T-cell (primary cell): Measurements from ENCODE around the gene TMEM214. TPM values are rescaled to one million over a fixed set of nuclear protein-coding genes. Genes with fewer than 3 reads are reported as not detected.

Experiments used
- ATAC-seq, 4 experiments: fragments of 200-7000 bp in 3 of 4; fragments of 150-1000 bp in 1 of 4; cut with Tn5 transposase; replicated peaks in 1 of 4; 1 replicate in 3 of 4; 2 replicates in 1 of 4; pipeline ENCODE4 v1.10.0; 2021; ENCODE audit warnings: moderate library complexity in 3 of 4, mild to moderate bottlenecking in 2 of 4, moderate number of reproducible peaks in 1 of 4
- CTCF ChIA-PET, 2 donors: fragments of 300-600 bp; sonication (Branson Sonifier 250); formaldehyde crosslinking; loops; one replicate each; lab custom pipeline; 2022; ENCODE audit warnings: antibody characterized with exemption in 2 of 2; lab: Charles Lee
- POLR2A ChIA-PET, 2 donors: fragments of 300-600 bp; sonication (Branson Sonifier 250); formaldehyde crosslinking; loops; one replicate each; lab custom pipeline; 2022; ENCODE audit warnings: antibody characterized with exemption in 2 of 2; lab: Charles Lee
- DNase-seq, 35 experiments: peaks; one replicate each; pipeline versions ENCODE4 v3.0.0 to v3.0.0-alpha.2; 2013 to 2023
- H3K27ac ChIP-seq: one replicate; pipeline ENCODE4 v1.5.1; 2013; ENCODE audit warnings: low read length
- H3K27me3 ChIP-seq, 2 experiments: replicated peaks in 1 of 2; 1 replicate in 1 of 2; 2 replicates in 1 of 2; pipeline versions ENCODE4 v1.6.1 to v1.7.0; 2013; ENCODE audit warnings: low read length in 1 of 2, mixed read lengths in 1 of 2; ENCODE audit not compliant: control insufficient read depth in 2 of 2, insufficient read depth in 2 of 2; ENCODE audit errors: extremely low read depth in 1 of 2
- H3K36me3 ChIP-seq, 2 donors: 1 replicate in 1 of 2; 2 replicates in 1 of 2; pipeline versions ENCODE4 v1.6.1 to v1.7.0; 2013; ENCODE audit warnings: low read length in 1 of 2; ENCODE audit not compliant: control insufficient read depth in 2 of 2, insufficient read depth in 1 of 2; ENCODE audit errors: extremely low read depth in 1 of 2
- H3K4me1 ChIP-seq, 2 experiments: 1 replicate in 1 of 2; 2 replicates in 1 of 2; pipeline versions ENCODE4 v1.6.1 to v1.7.0; 2013; ENCODE audit warnings: low read length in 2 of 2, mixed read lengths in 1 of 2; ENCODE audit not compliant: insufficient read depth in 2 of 2, control insufficient read depth in 1 of 2; ENCODE audit errors: extremely low read depth in 1 of 2
- H3K4me3 ChIP-seq, 2 donors: 1 replicate in 1 of 2; 2 replicates in 1 of 2; pipeline versions ENCODE4 v1.5.1 to v1.7.0; 2013; ENCODE audit warnings: mild to moderate bottlenecking in 2 of 2, low read length in 1 of 2, moderate library complexity in 1 of 2; ENCODE audit not compliant: control insufficient read depth in 1 of 2; ENCODE audit errors: extremely low read depth in 1 of 2
- H3K9me3 ChIP-seq: 2 replicates; pipeline ENCODE4 v1.7.0; 2013
- H3K27ac Mint-ChIP-seq, 2 donors: one replicate each; pipeline ENCODE4 v1.8.0; 2020 to 2021; ENCODE audit warnings: mild to moderate bottlenecking in 2 of 2, mixed read lengths in 2 of 2
- H3K27me3 Mint-ChIP-seq, 2 donors: one replicate each; pipeline ENCODE4 v1.8.0; 2021 to 2022; ENCODE audit warnings: mixed read lengths in 2 of 2
- H3K36me3 Mint-ChIP-seq: one replicate; pipeline ENCODE4 v1.8.0; 2021; ENCODE audit warnings: mixed read lengths
- H3K4me1 Mint-ChIP-seq, 3 donors: one replicate each; pipeline ENCODE4 v1.8.0; 2020 to 2022; ENCODE audit warnings: mixed read lengths in 3 of 3, mild to moderate bottlenecking in 1 of 3
- H3K4me3 Mint-ChIP-seq, 3 donors: one replicate each; pipeline ENCODE4 v1.8.0; 2020 to 2022; ENCODE audit warnings: mild to moderate bottlenecking in 3 of 3, mixed read lengths in 3 of 3, moderate library complexity in 3 of 3
- H3K9me3 Mint-ChIP-seq, 3 donors: one replicate each; pipeline ENCODE4 v1.8.0; 2020 to 2022; ENCODE audit warnings: mixed read lengths in 3 of 3
- WGBS: methylation state at CpG from one replicate; pipeline ENCODE4 v1.1.5; 2013; ENCODE audit warnings: missing lambda C conversion rate; ENCODE audit not compliant: insufficient coverage; 5-methylcytosine and 5-hydroxymethylcytosine counted together
- total RNA-seq, 35 experiments: library from RNA in 6 of 35; stranded (reverse) in 6 of 35; fragments of 120-200 nt in 1 of 35; gene quantifications; one replicate each; pipeline versions ENCODE4 v1.2.1 to v1.2.4 and lab custom pipeline; 2013 to 2026

Gene TMEM214
- total RNA-seq, 5 donors from 2014 or later (not counting 1 experiment from before 2014, with no cell fraction given): 37.6 to 84.5 (median 71.6) TPM

DNA sequence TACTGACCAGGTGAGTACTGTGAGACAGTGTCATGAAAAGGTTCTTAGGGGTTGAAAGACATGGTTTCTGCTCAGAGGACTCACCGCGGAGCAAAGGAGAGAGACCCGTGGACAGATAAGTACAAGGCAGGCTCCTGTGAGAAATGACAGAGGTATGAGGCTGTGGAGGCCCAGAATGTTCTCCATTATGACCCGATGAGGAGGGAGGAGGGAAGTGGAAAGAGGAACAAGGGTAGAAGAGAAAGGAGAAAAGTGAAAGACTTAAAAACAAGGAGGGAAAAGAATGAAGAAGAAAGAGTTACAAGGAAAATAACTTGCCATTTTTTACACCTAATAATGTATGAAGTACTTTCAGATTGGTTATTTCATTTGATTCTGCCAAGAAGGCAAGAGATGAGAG lies 32.5 kb upstream of the TMEM214 start:
- ChIA-PET POLR2A (no interaction called here), CTCF (no interaction called here)
- Mint-ChIP-seq H3K27me3 (peaks cover 4 to 6% of the 10 kb centered on the region in 2 donors), H3K9me3 (no peaks in the 10 kb centered on the region), H3K4me1 (no peaks in the 10 kb centered on the region), H3K27ac (no peak overlapping the region), H3K4me3 (no peak overlapping the region), H3K36me3 (no peaks in the 10 kb centered on the region)
- Histone ChIP-seq H3K9me3 (no peaks in the 10 kb centered on the region), H3K4me1 (no peaks in the 10 kb centered on the region), H3K27ac (no peak overlapping the region), H3K27me3 (peaks cover 4 to 6% of the 10 kb centered on the region in 2 experiments), H3K36me3 (no peaks in the 10 kb centered on the region), H3K4me3 (no peak overlapping the region)
- no peak for DNase-seq
- 87% methylated on average over 3 of the region's 4 CpGs for WGBS
- ATAC-seq: no peak

DNA sequence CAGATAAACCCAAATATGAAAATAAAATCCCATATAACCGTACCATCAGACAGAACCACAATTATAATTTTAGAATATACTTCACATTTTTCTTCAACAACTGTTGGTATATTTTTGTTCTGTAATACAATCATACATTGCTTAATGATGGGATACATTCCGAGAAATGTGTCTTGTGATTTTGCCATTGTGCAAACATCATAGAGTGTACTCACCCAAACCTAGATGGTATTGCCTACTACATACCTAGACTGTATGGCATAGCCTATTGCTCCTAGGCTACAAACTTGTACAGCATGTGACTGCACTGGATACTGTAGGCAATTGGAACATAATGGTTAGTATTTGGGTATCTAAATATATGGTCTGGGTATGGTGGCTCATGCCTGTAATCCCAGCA lies 31.8 kb upstream of the TMEM214 start:
- H3K4me1 Mint-ChIP-seq: no peaks in the 10 kb centered on the region
- H3K36me3 Mint-ChIP-seq: no peaks in the 10 kb centered on the region
- ChIA-PET POLR2A (no interaction called here), CTCF (no interaction called here)
- H3K27ac Mint-ChIP-seq: no peak overlapping the region
- DNase-seq: no peak
- H3K9me3 Mint-ChIP-seq: no peaks in the 10 kb centered on the region
- no CpG with 5 or more reads among the region's 2 CpGs for WGBS
- Histone ChIP-seq H3K27me3 (peaks cover 4 to 6% of the 10 kb centered on the region in 2 experiments), H3K4me1 (no peaks in the 10 kb centered on the region), H3K4me3 (no peak overlapping the region), H3K36me3 (no peaks in the 10 kb centered on the region), H3K27ac (no peak overlapping the region), H3K9me3 (no peaks in the 10 kb centered on the region)
- ATAC-seq: no peak
- peaks cover 4 to 9% of the 10 kb centered on the region in 2 donors for H3K27me3 Mint-ChIP-seq
- H3K4me3 Mint-ChIP-seq: no peak overlapping the region

DNA sequence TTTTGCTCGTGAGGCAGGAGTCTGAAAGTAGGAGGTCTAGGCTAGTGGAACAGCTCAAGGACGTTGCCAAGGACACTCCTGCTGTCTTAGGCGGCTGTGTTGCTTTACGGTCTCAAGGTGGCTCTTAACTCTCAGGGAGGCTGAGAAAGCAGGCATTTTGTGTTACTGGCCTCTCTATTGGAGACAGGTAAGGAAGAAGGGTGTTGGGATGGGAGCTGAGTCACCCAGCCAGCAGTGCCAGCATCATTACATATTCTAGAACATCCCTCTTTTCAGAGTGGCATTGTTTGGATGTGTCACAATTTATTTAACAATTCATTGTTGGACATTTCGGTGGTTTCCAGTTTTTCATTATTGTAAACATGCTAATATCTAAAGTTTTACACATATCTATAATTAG lies 30.8 kb upstream of the TMEM214 start:
- Mint-ChIP-seq H3K27ac (no peak overlapping the region), H3K36me3 (no peaks in the 10 kb centered on the region), H3K9me3 (no peaks in the 10 kb centered on the region), H3K4me1 (no peaks in the 10 kb centered on the region), H3K4me3 (no peak overlapping the region), H3K27me3 (peaks cover 4 to 9% of the 10 kb centered on the region in 2 donors)
- WGBS: 60% methylated on average over 2 of the region's 5 CpGs
- no peak for ATAC-seq
- Histone ChIP-seq H3K27me3 (peaks cover 4 to 6% of the 10 kb centered on the region in 2 experiments), H3K27ac (no peak overlapping the region), H3K9me3 (no peaks in the 10 kb centered on the region), H3K4me1 (no peaks in the 10 kb centered on the region), H3K4me3 (no peak overlapping the region), H3K36me3 (no peaks in the 10 kb centered on the region)
- ChIA-PET CTCF (no interaction called here), POLR2A (no interaction called here)
- no peak for DNase-seq

DNA sequence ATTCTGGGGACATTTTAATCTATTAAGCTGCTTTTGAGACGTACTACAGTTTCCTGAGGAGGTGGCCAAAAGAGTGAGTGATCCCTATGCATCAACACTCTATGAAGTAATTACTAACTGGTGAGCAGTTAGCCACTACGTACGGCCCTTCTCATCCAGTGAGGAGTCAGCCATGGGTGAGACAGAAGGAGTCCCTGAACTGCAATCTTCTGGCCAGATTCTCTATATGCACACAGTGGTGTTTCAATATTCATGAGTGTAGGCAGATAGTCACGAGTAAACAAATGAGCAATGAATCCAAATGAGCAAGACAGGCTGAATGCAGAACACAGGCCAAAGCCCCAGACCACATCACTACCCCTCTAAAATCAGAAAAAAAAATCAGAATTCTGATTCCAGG lies 29.8 kb upstream of the TMEM214 start:
- no peak overlapping the region for H3K4me3 ChIP-seq
- Mint-ChIP-seq H3K9me3 (no peaks in the 10 kb centered on the region), H3K36me3 (no peaks in the 10 kb centered on the region), H3K4me1 (no peaks in the 10 kb centered on the region), H3K27ac (no peak overlapping the region), H3K27me3 (peaks cover 4 to 9% of the 10 kb centered on the region in 2 donors), H3K4me3 (no peak overlapping the region)
- no peak for DNase-seq
- H3K4me1 ChIP-seq: no peaks in the 10 kb centered on the region
- no peak for ATAC-seq
- no peaks in the 10 kb centered on the region for H3K36me3 ChIP-seq
- WGBS: 75% methylated on average over 1 of the region's 4 CpGs
- H3K9me3 ChIP-seq: no peaks in the 10 kb centered on the region
- no peak overlapping the region for H3K27ac ChIP-seq
- ChIA-PET POLR2A (no interaction called here), CTCF (interaction anchor here in 1 of 2 donors (0.5 kb wide), 1 partner anchor 267 kb away, joined by 3 read pairs; no protein-coding TSS in a partner anchor)
- H3K27me3 ChIP-seq: peaks cover 4 to 6% of the 10 kb centered on the region in 2 experiments

DNA sequence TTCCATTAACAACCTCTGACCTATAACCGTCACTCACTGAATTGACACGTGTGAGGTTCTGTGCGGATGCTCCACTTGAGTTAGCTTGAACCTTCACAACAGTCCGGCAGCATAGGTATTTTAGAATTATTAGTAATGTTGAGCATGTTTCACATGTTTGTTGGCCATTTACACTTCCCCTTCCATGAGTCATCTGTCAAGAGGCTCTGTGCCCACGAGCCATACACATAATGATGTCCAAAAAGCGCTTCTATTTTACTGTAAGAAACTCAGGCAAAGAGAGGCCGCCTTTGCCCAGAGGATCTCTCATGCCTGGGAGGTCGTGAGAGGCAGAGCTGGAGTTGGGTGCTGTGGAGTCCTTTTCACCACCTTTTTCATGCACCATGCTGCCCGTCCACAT lies 28.9 kb upstream of the TMEM214 start:
- ATAC-seq (no peak), DNase-seq (no peak)
- Histone ChIP-seq H3K9me3 (no peaks in the 10 kb centered on the region), H3K4me1 (no peaks in the 10 kb centered on the region), H3K27me3 (peaks cover 6% of the 10 kb centered on the region in 2 experiments), H3K27ac (no peak overlapping the region), H3K4me3 (no peak overlapping the region), H3K36me3 (no peaks in the 10 kb centered on the region)
- 100% methylated on average over 1 of the region's 9 CpGs for WGBS
- ChIA-PET CTCF (interaction anchor here in 1 of 2 donors (0.8 kb wide), 1 partner anchor 50 kb away, joined by 4 read pairs; no protein-coding TSS in a partner anchor), POLR2A (no interaction called here)
- peaks cover 2 to 9% of the 10 kb centered on the region in 2 donors for H3K27me3 Mint-ChIP-seq
- no peak overlapping the region for H3K4me3 Mint-ChIP-seq
- no peaks in the 10 kb centered on the region for H3K36me3 Mint-ChIP-seq
- H3K27ac Mint-ChIP-seq: no peak overlapping the region
- no peaks in the 10 kb centered on the region for H3K4me1 Mint-ChIP-seq
- H3K9me3 Mint-ChIP-seq: no peaks in the 10 kb centered on the region

DNA sequence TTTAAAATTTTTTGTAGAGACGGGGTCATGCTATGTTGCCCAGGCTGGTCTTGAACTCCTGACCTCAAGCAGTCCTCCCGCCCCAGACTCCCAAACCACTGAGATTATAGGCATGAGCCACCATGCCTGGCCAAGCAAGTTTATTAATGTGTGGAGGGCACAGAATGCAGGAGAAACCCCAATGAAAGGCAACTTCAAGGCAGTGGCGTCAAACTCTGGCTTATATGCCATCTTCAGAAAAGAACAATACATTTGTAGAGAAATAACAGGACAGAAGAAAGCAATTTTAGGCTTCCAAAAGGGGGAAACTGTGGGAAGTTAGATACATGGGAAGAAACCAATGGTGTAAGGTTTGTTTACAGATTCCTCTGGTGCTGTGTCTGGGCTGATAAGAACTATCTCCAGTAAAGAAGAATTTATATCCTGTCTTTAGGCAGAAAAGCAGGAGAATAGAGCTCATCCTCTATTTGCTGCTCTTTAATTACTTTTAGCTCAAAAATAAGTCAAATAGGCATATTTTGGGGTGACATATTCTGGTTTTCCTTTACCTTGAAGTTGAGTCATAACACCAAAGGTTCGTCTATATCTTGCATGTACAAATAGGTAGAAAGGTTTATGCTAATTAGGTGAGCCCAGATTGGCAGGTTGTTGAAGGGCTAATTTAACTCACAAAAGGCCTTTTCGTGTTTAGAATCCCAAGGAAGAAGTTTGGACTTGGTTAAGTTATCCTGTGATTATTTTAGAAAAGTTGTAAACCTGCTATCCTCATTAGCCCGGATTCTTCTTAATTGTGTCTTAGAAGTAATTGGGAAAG lies 26.0 kb upstream of the TMEM214 start:
- POLR2A ChIA-PET: no interaction called here
- Histone ChIP-seq H3K9me3 (no peaks in the 10 kb centered on the region), H3K4me3 (no peak overlapping the region), H3K36me3 (no peaks in the 10 kb centered on the region), H3K27ac (no peak overlapping the region), H3K4me1 (no peaks in the 10 kb centered on the region), H3K27me3 (peaks cover 3 to 6% of the 10 kb centered on the region in 2 experiments)
- CTCF ChIA-PET: no interaction called here
- no peaks in the 10 kb centered on the region for H3K36me3 Mint-ChIP-seq
- peaks cover 3 to 10% (median 7%) of the 10 kb centered on the region in 3 donors for H3K4me1 Mint-ChIP-seq
- DNase-seq (no peak), ATAC-seq (no peak)
- H3K27ac Mint-ChIP-seq: no peak overlapping the region
- WGBS: 60% methylated on average over 1 of the region's 6 CpGs
- H3K27me3 Mint-ChIP-seq: peaks cover 0 to 9% of the 10 kb centered on the region in 2 donors
- H3K4me3 Mint-ChIP-seq: no peak overlapping the region
- H3K9me3 Mint-ChIP-seq: no peaks in the 10 kb centered on the region
